Esophagus squamous epithelium (tissue), 5 donors: ENCODE data around the gene KIAA1671. TPM values are rescaled to one million over a fixed set of nuclear protein-coding genes. Genes with fewer than 3 reads are reported as not detected.

Experiments used
- DNase-seq: peaks from one replicate; lab custom pipeline; 2025; lab: John Stamatoyannopoulos, UW
- H3K27ac ChIP-seq, 4 donors: fragments of 200-600 bp; sonication (generic); one replicate each; pipeline ENCODE4 v1.5.1; 2016 to 2019; ENCODE audit warnings: mild to moderate bottlenecking in 1 of 4
- H3K27me3 ChIP-seq, 4 donors: fragments of 200-600 bp; sonication (generic); 1 replicate in 3 of 4; 2 replicates in 1 of 4; pipeline versions ENCODE4 v1.5.1 to v1.6.0; 2017 to 2021; ENCODE audit warnings: antibody characterized with exemption in 1 of 4
- H3K36me3 ChIP-seq, 3 donors: fragments of 200-600 bp; sonication (generic); one replicate each; pipeline ENCODE4 v1.5.1; 2016 to 2019
- H3K4me1 ChIP-seq, 3 donors: fragments of 200-600 bp; sonication (generic); one replicate each; pipeline ENCODE4 v1.5.1; 2017 to 2019
- H3K4me3 ChIP-seq, 4 donors: fragments of 200-600 bp; sonication (generic); 1 replicate in 3 of 4; 2 replicates in 1 of 4; pipeline ENCODE4 v1.5.1; 2016 to 2019; ENCODE audit warnings: mild to moderate bottlenecking in 2 of 4, moderate library complexity in 1 of 4
- H3K9me3 ChIP-seq, 3 donors: fragments of 200-600 bp; sonication (generic); one replicate each; pipeline ENCODE4 v1.5.1; 2016 to 2019
- POLR2A ChIP-seq, 4 donors: fragments of 450-650 bp; IDR thresholded peaks; one replicate each; pipeline ENCODE4 v1.6.1; 2017; ENCODE audit warnings: antibody characterized with exemption in 4 of 4, mild to moderate bottlenecking in 4 of 4, moderate library complexity in 3 of 4
- WGBS, 2 donors: methylation state at CpG; one replicate each; pipeline ENCODE4 v1.1.5; 2018; 5-methylcytosine and 5-hydroxymethylcytosine counted together
- intact Hi-C: fragments of 100-400 bp; cut with DNase I; formaldehyde crosslinking; loops from one replicate; pipeline ENCODE4 v1.15.0; 2022
- total RNA-seq, 4 donors: library from RNA; depleted of rRNA; stranded (reverse); fragments of >200 nt; gene quantifications; one replicate each; pipeline ENCODE4 v1.1.0, GENCODE V29; 2016
- TF ChIP-seq, protein P1 (sequence below), 6 experiments: fragments of 450-650 bp in 4 of 6; fragments of 200-600 bp in 2 of 6; sonication (generic) in 2 of 6; IDR thresholded peaks; one replicate each; pipeline ENCODE4 v1.5.1; 2016 to 2019; ENCODE audit warnings: antibody characterized with exemption in 6 of 6, mild to moderate bottlenecking in 4 of 6, moderate library complexity in 4 of 6
- donor health status: DM: yes; HTN: yes; CAD: no.

The KIAA1671 gene
- total RNA-seq, 4 donors from 2014 or later, result 43.1 to 73.2 (median 47.5) TPM

DNA sequence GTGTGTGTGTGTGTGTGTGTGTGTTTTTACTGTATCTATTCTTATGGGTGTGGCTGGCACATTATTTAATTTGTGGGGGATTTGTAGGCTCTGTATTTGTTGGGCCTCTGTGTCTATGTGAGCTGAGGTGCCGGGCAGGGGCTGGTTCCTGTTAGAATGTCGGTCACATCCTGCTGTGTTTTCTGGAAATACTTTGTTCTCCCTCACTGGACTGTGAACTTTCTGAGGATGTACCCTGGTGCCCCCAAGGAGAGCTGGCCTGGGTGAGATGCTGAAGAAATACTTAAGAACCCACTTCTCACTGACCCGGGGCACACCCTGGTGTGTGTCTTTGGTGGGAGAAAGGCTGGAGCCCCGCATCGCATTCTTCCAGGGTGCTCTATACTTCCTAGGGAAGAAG is 28.6 kb downstream of the KIAA1671 start:
- Histone ChIP-seq H3K27ac (peak overlapping the region; percentile 61 to 95 (median 68)), H3K4me1 (peaks cover 36 to 90% (median 44%) of the 10 kb centered on the region in 3 donors), H3K27me3 (no peaks in the 10 kb centered on the region), H3K36me3 (no peaks in the 10 kb centered on the region), H3K4me3 (no peak overlapping the region), H3K9me3 (no peaks in the 10 kb centered on the region)
- WGBS, 2 donors, result 81% methylated on average over 4 of the region's 5 CpGs; no CpG with 5 or more reads in 1 of the 2 donors
- intact Hi-C loops, result no loop called here
- no peak for TF ChIP-seq POLR2A (IDR thresholded peaks at IDR 0.05)
- TF ChIP-seq, protein P1, sequence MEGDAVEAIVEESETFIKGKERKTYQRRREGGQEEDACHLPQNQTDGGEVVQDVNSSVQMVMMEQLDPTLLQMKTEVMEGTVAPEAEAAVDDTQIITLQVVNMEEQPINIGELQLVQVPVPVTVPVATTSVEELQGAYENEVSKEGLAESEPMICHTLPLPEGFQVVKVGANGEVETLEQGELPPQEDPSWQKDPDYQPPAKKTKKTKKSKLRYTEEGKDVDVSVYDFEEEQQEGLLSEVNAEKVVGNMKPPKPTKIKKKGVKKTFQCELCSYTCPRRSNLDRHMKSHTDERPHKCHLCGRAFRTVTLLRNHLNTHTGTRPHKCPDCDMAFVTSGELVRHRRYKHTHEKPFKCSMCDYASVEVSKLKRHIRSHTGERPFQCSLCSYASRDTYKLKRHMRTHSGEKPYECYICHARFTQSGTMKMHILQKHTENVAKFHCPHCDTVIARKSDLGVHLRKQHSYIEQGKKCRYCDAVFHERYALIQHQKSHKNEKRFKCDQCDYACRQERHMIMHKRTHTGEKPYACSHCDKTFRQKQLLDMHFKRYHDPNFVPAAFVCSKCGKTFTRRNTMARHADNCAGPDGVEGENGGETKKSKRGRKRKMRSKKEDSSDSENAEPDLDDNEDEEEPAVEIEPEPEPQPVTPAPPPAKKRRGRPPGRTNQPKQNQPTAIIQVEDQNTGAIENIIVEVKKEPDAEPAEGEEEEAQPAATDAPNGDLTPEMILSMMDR (IDR thresholded peaks at IDR 0.05), result no peak
- DNase-seq, result no peak

DNA sequence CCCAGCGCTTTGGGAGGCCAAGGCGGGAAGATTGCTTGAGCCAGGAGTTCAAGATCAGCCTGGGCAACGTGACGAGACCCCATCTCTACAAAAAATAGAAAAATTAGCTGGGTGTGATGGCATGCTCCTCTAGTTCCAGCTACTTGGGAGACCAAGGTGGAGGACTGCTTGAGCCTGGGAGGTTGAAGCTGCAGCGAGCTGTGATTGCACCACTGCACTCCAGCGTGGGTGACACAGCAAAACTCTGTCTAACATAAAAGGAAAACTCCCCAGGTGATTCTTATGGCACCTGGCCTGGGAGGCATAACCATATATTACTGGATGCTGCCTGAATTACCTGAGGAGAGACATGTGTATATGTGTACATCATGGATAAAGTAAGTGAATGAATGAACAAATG is 29.1 kb downstream of the KIAA1671 start:
- DNase-seq, result no peak
- intact Hi-C loops, result no loop called here
- H3K36me3 ChIP-seq, result no peaks in the 10 kb centered on the region
- WGBS, 2 donors, result 72 to 73% methylated on average over 5 to 6 of the region's 6 CpGs
- H3K27me3 ChIP-seq, result no peaks in the 10 kb centered on the region
- H3K9me3 ChIP-seq, result no peaks in the 10 kb centered on the region
- H3K4me1 ChIP-seq, result peaks cover 30 to 89% (median 38%) of the 10 kb centered on the region in 3 donors
- no peak overlapping the region for H3K4me3 ChIP-seq
- H3K27ac ChIP-seq, result peak overlapping the region; percentile 51 to 95 (median 68)
- no peak for TF ChIP-seq POLR2A (IDR thresholded peaks at IDR 0.05)
- TF ChIP-seq, protein P1 (IDR thresholded peaks at IDR 0.05), result no peak

DNA sequence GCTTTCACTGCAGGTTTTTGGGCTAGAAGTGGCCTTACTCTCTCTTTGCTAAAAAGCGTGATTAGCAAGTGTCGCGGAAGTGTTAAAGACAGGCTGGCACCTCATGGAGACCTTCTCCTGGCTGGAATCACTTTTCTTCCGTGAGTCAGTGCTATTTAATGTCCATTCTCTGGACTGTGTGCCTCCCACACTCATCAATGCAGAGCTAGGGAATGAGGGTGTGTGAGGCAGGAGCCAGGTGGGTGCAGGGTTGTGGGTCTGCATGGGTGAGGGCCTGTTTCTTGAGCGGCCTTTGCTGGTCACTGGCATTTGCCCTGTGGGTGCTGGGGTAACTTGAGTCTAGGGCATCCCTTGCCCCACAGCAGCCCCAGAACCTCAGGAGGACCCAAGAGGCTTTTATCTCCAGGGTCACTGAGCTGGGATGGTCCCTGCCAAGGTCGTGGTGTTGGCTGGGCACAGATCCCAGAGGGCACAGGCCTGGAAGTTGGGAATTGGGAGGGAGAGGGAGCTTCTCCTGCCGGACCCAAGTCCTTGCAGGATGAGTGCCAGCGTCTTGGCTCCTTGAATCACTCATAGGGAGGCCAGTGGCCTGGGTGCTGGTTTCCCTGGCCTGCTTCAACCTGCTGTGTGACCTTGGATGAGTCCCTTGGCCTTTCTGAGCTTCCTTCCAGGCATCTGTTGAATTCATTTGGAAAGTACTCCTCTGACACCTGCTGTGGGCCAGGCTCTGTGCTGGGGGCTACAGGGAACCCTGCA is 30.0 kb downstream of the KIAA1671 start:
- intact Hi-C loops, result no loop called here
- no peak for DNase-seq
- no peak for TF ChIP-seq POLR2A (IDR thresholded peaks at IDR 0.05)
- TF ChIP-seq, protein P1 (IDR thresholded peaks at IDR 0.05), result no peak
- WGBS, 2 donors, result 67 to 71% methylated on average over 7 to 8 of the region's 8 CpGs
- no peaks in the 10 kb centered on the region for H3K9me3 ChIP-seq
- peaks cover 22 to 85% (median 30%) of the 10 kb centered on the region in 3 donors for H3K4me1 ChIP-seq
- H3K27me3 ChIP-seq, result no peaks in the 10 kb centered on the region
- no peaks in the 10 kb centered on the region for H3K36me3 ChIP-seq
- H3K4me3 ChIP-seq, result no peak overlapping the region
- H3K27ac ChIP-seq, result peak overlapping the region; percentile 51 to 95 (median 68)

DNA sequence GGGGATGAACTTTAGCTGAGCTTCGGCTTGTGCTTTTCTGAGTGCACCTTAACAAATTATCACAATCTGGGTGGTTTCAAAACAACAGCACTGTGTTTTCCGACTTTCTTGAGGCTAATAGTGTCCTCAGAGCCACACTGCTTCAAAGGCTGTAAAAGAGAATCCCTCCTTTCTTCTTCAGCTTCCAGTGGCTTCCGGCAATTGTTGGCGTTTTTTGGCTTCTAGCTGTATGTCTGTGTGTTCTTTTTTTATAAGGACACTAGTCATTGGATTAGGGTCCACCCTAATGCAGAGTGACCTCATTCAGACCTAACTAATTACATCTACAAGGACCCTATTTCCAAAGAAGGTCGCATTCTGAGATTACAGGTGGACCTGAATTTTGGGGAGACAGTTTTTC is 30.6 kb downstream of the KIAA1671 start:
- peaks cover 15 to 78% (median 23%) of the 10 kb centered on the region in 3 donors for H3K4me1 ChIP-seq
- 68 to 71% methylated on average over 5 of the region's 5 CpGs for WGBS, 2 donors
- H3K9me3 ChIP-seq, result no peaks in the 10 kb centered on the region
- intact Hi-C loops, result no loop called here
- no peaks in the 10 kb centered on the region for H3K36me3 ChIP-seq
- peak overlapping the region; percentile 51 to 95 (median 68) for H3K27ac ChIP-seq
- no peak for DNase-seq
- no peaks in the 10 kb centered on the region for H3K27me3 ChIP-seq
- H3K4me3 ChIP-seq, result no peak overlapping the region
- no peak for TF ChIP-seq POLR2A (IDR thresholded peaks at IDR 0.05)
- TF ChIP-seq, protein P1 (IDR thresholded peaks at IDR 0.05), result no peak

DNA sequence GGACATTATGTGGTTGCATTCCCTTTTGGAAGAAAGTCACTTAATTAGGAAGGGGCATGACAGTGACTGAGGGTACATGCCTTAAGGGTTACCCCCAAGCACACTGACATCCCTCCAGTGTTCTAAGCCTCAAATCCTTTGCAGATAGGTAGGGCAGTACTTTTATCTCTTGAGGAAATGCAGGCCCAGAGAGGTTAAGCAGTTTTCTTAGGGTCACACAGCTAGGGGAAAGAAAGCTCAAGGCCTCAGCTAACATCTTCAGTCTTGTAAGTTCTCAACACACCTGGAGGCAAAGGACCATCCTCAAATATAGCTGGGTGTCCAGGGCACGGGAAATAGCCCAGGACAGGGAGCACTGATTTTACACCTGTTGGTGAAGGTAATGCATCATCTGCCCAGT is 31.6 kb downstream of the KIAA1671 start:
- no peak for DNase-seq
- no peaks in the 10 kb centered on the region for H3K27me3 ChIP-seq
- no peak overlapping the region for H3K4me3 ChIP-seq
- H3K9me3 ChIP-seq, result no peaks in the 10 kb centered on the region
- TF ChIP-seq POLR2A (IDR thresholded peaks at IDR 0.05), result no peak
- TF ChIP-seq, protein P1 (IDR thresholded peaks at IDR 0.05), result no peak
- H3K27ac ChIP-seq, result peak overlapping the region in 3 of 4 donors; percentile 20 to 67 (median 34)
- H3K36me3 ChIP-seq, result no peaks in the 10 kb centered on the region
- intact Hi-C loops, result no loop called here
- 80 to 100% methylated on average over 1 of the region's 1 CpG for WGBS, 2 donors
- H3K4me1 ChIP-seq, result peaks cover 15 to 73% (median 19%) of the 10 kb centered on the region in 3 donors
